ENCODE measurements around the gene SMAD7.

SMAD7 gene

DNA sequence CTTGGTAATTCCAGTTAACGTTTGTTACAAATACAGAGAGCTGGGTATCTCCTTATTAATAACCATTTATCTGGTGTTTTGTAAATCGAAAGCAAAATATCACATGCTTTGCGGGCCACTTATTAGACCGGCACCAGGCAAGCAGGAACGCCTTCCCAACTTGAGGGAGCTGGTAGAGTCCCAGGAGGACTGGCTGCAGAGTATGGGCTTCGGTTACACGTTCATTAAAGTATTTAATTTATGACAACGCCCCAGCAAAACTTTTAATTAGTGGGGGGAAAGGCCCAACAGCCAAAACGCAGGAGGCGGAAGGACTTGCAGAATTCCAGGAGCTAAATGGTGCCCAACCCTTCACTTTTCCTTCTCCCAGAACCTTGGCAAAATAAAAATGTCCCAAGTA lies 3.7 kb downstream of the SMAD7 start:
- TF ChIP-seq, protein P1, sequence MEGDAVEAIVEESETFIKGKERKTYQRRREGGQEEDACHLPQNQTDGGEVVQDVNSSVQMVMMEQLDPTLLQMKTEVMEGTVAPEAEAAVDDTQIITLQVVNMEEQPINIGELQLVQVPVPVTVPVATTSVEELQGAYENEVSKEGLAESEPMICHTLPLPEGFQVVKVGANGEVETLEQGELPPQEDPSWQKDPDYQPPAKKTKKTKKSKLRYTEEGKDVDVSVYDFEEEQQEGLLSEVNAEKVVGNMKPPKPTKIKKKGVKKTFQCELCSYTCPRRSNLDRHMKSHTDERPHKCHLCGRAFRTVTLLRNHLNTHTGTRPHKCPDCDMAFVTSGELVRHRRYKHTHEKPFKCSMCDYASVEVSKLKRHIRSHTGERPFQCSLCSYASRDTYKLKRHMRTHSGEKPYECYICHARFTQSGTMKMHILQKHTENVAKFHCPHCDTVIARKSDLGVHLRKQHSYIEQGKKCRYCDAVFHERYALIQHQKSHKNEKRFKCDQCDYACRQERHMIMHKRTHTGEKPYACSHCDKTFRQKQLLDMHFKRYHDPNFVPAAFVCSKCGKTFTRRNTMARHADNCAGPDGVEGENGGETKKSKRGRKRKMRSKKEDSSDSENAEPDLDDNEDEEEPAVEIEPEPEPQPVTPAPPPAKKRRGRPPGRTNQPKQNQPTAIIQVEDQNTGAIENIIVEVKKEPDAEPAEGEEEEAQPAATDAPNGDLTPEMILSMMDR (IDR thresholded peaks at IDR 0.05; ENCODE audit: insufficient read depth, missing control alignments) = no peak
- DNase-seq (ENCODE audit: insufficient read length, low spot score) = no peak
- no peak for FAIRE-seq

DNA sequence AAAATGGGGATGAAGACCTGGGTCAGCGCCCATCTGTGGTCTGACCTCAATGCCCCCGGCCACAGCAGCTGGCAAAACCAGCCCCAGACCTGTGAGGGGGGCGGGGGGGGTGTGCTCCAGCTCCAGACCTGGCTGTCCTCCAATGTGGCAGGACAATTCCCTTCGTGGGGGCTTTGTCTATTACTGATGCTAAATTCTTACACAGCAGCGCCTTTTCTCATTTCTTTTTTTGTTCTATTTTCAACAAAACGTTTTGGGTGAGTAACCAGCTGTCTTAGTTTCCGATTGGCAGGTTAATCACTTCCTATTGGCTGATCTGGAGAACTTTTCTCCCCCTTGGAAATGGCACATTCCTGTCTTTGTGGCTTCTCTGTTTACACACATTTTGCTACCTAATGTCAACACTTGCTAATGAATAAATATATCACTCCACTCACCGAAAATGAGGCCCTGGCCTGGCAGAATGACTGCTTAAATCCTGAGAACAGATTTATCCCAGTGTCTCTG lies 4.4 kb downstream of the SMAD7 start:
- peak; percentile 60 for FAIRE-seq
- no peak for DNase-seq (ENCODE audit: insufficient read length, low spot score)
- TF ChIP-seq, protein P1 (IDR thresholded peaks at IDR 0.05; ENCODE audit: insufficient read depth, missing control alignments) = no peak

DNA sequence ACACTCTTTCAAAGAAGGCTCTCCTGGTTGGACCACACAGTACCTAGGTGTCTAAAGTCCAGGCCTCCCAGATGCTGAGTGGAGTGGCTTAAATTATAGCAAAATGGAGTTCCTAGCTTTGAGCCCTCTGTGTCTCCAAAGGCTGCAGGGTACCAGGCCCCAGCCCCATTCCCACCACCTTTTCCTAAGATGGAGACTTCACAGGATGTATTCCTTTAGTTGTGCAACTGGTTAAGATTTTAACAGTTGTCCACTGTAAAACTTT lies 4.9 kb downstream of the SMAD7 start:
- TF ChIP-seq, protein P1 (IDR thresholded peaks at IDR 0.05; ENCODE audit: insufficient read depth, missing control alignments) = no peak
- DNase-seq (ENCODE audit: insufficient read length, low spot score) (no peak), FAIRE-seq (no peak)

DNA sequence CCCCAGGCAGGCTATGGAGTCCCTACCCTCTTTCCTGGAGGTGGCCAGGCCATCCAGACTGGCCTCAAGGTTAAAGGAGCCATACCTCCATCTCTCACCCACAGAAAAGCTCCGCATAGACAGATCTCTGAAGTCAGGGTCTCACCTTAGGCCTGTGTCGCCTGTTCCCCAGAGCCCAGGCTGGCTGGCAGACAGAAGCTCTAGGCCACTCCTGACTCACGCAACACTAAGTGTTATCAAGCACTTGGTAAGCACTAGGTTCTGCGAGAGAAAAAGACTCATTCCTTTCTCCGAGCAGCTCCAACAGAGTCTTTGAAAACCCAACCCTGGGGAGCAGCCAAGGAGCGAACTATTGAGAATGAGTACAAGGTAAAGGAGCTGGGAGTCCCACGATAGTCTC lies 6.1 kb downstream of the SMAD7 start:
- TF ChIP-seq, protein P1 (IDR thresholded peaks at IDR 0.05; ENCODE audit: insufficient read depth, missing control alignments) = no peak
- no peak for DNase-seq (ENCODE audit: insufficient read length, low spot score)
- no peak for FAIRE-seq

DNA sequence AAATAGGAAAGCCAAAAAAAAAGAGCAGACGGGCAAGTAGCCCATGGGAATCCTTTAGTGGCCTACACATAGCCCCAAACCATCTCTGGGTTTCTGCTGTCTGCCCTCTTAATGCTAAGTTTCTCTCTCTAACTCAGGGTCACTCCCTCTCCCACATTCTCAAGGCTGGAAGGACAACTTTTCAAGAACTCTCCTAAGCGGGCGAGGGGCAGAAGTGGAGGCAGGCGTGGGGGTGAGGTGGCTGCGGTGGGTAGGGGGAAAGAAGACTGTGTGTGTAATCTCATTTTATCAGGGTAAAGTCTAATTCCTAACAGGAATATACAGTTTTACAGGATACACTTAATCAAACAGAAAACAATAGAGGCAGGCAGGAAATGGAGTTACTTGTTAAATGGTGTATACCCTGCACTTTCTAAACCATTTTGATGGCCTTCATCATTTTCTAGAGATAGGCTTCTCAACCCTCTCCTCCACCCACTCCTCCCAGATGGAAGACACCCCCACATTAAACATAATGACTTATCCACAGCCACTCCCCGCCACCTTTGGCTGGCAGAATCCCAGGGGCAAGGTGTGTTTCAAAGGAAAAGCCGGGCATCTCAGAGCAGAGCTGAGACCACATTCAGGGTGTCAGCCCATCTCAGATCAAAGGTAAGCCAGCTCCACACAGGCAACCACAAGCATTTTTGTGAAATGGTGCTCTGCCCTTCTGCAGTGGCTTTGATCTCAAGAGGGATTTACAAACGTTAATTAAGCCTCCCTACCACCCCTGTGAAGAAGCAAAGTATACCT lies 6.8 kb downstream of the SMAD7 start:
- TF ChIP-seq, protein P1 (IDR thresholded peaks at IDR 0.05; ENCODE audit: insufficient read depth, missing control alignments) = no peak

DNA sequence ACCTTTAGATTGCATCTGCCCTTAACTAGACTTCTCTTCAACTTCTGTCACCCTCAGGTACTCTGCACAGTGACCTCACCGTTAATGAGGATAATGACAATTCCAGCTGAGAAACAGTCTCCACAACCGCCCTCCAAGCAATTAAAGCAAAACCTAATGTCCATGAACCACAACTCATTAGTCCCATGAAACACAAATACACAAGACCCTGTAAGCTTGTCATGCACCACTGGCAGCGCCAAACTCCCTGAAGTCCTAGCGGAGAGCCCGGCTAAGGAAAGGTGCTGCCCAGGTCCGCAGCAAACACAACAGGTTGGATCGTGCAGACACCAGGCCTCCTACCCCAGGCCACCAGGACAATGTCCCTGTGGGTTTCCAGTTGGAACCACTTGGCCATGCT lies 7.4 kb downstream of the SMAD7 start:
- FAIRE-seq (no peak), DNase-seq (ENCODE audit: insufficient read length, low spot score) (no peak)
- TF ChIP-seq, protein P1 (IDR thresholded peaks at IDR 0.05; ENCODE audit: insufficient read depth, missing control alignments) = no peak

More for the DNA sequence above, 6.8 kb downstream of the SMAD7 start:
- FAIRE-seq (no peak), DNase-seq (ENCODE audit: insufficient read length, low spot score) (no peak)

DNA sequence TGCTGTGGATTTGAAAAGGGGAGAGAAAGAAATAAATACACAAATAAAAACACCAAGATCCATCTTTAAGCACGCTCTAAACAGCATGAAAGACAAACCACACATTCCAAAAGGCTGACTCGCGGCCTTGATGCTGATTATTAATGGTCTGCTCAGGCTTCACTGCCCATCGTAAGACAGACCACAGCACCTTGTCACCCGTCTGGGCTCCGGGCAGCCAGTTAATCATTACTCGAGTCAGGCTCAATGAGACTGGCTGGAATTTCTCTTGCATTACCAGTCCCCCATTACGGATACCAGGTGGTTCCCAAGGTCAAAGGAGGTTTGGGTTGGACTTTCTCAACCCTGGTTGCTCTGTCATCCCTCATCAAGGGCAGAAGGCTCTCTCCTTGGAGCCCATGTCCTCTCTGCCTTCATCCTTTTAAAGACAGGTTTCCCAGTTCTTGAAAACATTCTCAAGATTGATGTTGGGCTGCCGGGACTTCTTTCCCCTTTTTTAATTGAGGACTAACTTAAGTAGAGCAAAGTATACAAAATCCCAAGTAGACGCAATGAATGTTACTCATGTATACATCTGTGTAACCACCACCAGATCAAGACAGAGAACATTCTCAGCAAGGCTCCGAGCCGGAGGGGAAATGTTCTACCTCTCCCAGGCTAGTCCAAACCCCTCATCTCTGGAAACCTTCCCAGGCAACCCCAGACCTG lies 8.1 kb downstream of the SMAD7 start:
- no peak for FAIRE-seq
- TF ChIP-seq, protein P1 (IDR thresholded peaks at IDR 0.05; ENCODE audit: insufficient read depth, missing control alignments) = no peak
- no peak for DNase-seq (ENCODE audit: insufficient read length, low spot score)

All from D721Med (cell line).